Fibroblast of peridontal ligament (primary cell): Measurements from ENCODE around the gene TYRO3.

ENCODE experiments used
- DNase-seq: peaks from one replicate; pipeline ENCODE4 v3.0.0-alpha.2; 2010; ENCODE audit errors: extremely low read depth

The TYRO3 gene

GRCh38 chr15:41603941-41604911 is 45.2 kb downstream of the TYRO3 start:
- peak; percentile 87 for DNase-seq

- DNase-seq, result no peak
Measured at GRCh38 chr15:41605566-41605965, 46.6 kb downstream of the TYRO3 start.

- DNase-seq, result peak; percentile 94
Measured at GRCh38 chr15:41606997-41607396, 48.0 kb downstream of the TYRO3 start.

- DNase-seq, result no peak
Measured at GRCh38 chr15:41609123-41609522, 50.1 kb downstream of the TYRO3 start.

- DNase-seq, result no peak
Measured at GRCh38 chr15:41610048-41610447, 51.0 kb downstream of the TYRO3 start.

DNA sequence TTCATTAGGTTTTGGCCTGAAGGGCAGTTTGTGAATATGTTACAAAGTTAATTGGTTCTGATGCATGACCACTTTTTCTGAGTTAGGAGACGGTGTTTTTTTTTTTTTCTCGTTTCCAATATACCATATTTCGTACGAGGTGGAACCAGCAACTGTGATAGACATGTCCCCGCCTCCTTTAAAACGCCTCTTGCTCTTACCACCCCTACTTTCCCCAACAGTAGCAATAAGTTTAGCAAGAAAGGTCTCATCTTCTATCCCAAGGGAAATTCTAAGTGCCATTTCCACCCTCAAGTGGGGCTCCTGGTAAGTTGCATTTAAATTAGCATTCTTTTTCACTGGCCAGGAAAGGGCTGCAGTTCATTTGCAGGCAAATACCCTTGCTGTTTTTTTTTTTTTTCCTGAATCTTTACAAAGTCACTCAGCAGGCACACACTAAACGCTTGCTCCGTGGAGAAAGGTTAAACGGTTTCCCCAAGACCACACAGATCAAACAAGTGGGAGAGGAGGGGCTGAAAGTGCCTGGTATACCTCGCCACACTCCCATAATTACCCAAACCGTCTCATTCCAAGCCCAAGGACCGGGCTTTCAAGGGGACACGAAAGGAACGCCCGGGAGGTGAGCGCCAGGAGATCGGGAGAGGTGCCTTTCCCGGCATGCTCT is 61.7 kb downstream of the TYRO3 start:
- DNase-seq, result no peak

GRCh38 chr15:41621200-41622193 is 62.5 kb downstream of the TYRO3 start:
- peak; percentile 76 for DNase-seq

GRCh38 chr15:41622901-41623300 is 63.9 kb downstream of the TYRO3 start:
- DNase-seq, result no peak

- DNase-seq, result no peak
Measured at GRCh38 chr15:41627203-41627602, 68.2 kb downstream of the TYRO3 start.

- no peak for DNase-seq
Measured at GRCh38 chr15:41629463-41629862, 70.5 kb downstream of the TYRO3 start.

GRCh38 chr15:41629883-41630282 is 70.9 kb downstream of the TYRO3 start:
- no peak for DNase-seq

- no peak for DNase-seq
Measured at GRCh38 chr15:41630616-41631217, 71.7 kb downstream of the TYRO3 start.

- no peak for DNase-seq
Measured at GRCh38 chr15:41631880-41632470, 73.0 kb downstream of the TYRO3 start.
